GM18502 (cell line): ENCODE measurements around the gene BTF3.
A peak's percentile ranks its signal among the peaks of the same experiment; 100 is the strongest.
"Not testable (repeated sequence)": the region's sequence is repeated elsewhere in the genome, so short reads cannot be mapped to it uniquely, and the experiment has no call there.

Experiments used
- ATAC-seq: cut with Tn5 transposase; IDR thresholded peaks from one replicate; pipeline ENCODE4 v1.9.1; 2021; ENCODE audit warnings: mild to moderate bottlenecking; ENCODE audit not compliant: unreplicated experiment, poor library complexity

Gene BTF3

GRCh38 chr5:73484511-73484910, 13.7 kb upstream of the BTF3 start:
- no peak for ATAC-seq

GRCh38 chr5:73485715-73486114, 12.5 kb upstream of the BTF3 start:
- ATAC-seq: no peak

GRCh38 chr5:73486119-73486899, 11.9 kb upstream of the BTF3 start:
- ATAC-seq: no peak

GRCh38 chr5:73487257-73487656, 11.0 kb upstream of the BTF3 start:
- ATAC-seq: not testable (repeated sequence)

- no peak for ATAC-seq
Measured at GRCh38 chr5:73487815-73488214, 10.4 kb upstream of the BTF3 start.

GRCh38 chr5:73488806-73489205, 9.4 kb upstream of the BTF3 start:
- ATAC-seq: no peak

GRCh38 chr5:73490088-73490487, 8.2 kb upstream of the BTF3 start:
- ATAC-seq: no peak

GRCh38 chr5:73491155-73491554, 7.1 kb upstream of the BTF3 start:
- no peak for ATAC-seq

GRCh38 chr5:73493421-73493820, 4.8 kb upstream of the BTF3 start:
- ATAC-seq: no peak

- no peak for ATAC-seq
Measured at GRCh38 chr5:73494721-73495120, 3.5 kb upstream of the BTF3 start.

GRCh38 chr5:73495772-73496335, 2.4 kb upstream of the BTF3 start:
- ATAC-seq: no peak

GRCh38 chr5:73496984-73497457, 1.2 kb upstream of the BTF3 start:
- no peak for ATAC-seq

GRCh38 chr5:73497497-73498056, 665 bp upstream of the BTF3 start:
- no peak for ATAC-seq

- ATAC-seq: no peak
Measured at GRCh38 chr5:73499187-73499586, 945 bp downstream of the BTF3 start.

GRCh38 chr5:73499756-73500155, 1.5 kb downstream of the BTF3 start:
- no peak for ATAC-seq

GRCh38 chr5:73501406-73501805, 3.2 kb downstream of the BTF3 start:
- no peak for ATAC-seq

GRCh38 chr5:73506459-73506955, 8.3 kb downstream of the BTF3 start:
- ATAC-seq: no peak

GRCh38 chr5:73507062-73507461, 8.8 kb downstream of the BTF3 start:
- ATAC-seq: no peak

GRCh38 chr5:73508521-73508920, 10.3 kb downstream of the BTF3 start:
- ATAC-seq: peak; percentile 53

GRCh38 chr5:73513996-73514395, 15.8 kb downstream of the BTF3 start:
- ATAC-seq: no peak

- no peak for ATAC-seq
Measured at GRCh38 chr5:73514418-73514817, 16.2 kb downstream of the BTF3 start.
